Measurements from ENCODE around the gene TBC1D7. TPM values are rescaled to one million over a fixed set of nuclear protein-coding genes. Genes with fewer than 3 reads are reported as not detected.

TBC1D7 gene
- total and polyA plus RNA-seq, 10 of the 15 experiments (the other 5 are each of a cell fraction or from before 2014, with no cell fraction given), result 20.1 to 65.9 (median 31.3) TPM

DNA sequence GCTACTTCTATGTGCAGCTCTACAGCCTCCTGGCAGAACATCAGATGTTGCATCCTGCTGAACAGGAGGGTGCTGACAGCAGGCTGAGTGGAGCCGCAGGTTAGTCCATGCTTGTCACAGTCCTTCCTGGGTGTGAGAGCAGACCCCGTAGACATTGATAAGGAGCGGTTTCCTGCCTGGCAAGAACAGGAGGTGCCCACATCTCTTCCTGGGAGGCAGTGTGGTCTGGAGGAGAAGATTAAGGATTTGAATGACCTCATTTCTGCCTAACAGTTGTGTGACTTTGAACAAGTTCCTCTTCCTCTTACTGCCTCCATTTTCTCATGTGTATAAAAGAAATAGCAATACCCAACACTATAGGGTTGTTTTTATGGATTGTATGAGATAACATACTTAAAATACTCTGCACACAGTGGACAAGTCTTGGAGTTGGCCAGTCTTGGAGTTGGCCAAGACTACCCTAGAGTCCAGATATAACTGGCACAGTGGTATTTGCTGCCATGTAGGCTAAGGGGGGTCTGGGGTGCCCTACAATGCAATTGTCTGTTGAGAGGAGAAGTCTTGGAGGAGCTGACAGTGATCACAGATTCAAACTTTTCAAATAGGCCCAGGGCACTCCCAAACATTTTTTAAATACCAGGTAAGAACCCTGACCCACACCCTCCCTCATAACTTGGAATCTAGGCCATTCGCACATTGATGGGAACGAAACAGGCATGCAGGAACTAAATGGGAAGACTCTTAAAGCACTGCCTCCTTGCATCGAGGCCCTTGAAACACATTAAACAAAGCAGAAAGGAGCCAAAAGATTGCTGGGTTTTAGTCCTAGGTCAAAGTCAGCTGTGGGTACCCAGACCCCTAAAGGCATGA, 32.6 kb upstream of the TBC1D7 start:
- 90% methylated on average over 6 of the region's 6 CpGs for WGBS (ENCODE audit: insufficient coverage, insufficient replicate concordance, low lambda C conversion rate, missing lambda C conversion rate)
- ATAC-seq (no peak), DNase-seq (ENCODE audit: low read depth, low spot score) (no peak), FAIRE-seq (no peak)
- Histone ChIP-seq H3K9ac (ENCODE audit: control insufficient read depth, insufficient read depth, low read length) (no peak overlapping the region), H3K27me3 (replicated peaks in 1 of 2; ENCODE audit: control insufficient read depth in 2 of 2, insufficient read depth in 2 of 2, low read length in 1 of 2) (no peaks in the 10 kb centered on the region), H3K79me2 (ENCODE audit: control insufficient read depth, insufficient read depth, low read length) (no peaks in the 10 kb centered on the region), H3K4me2 (ENCODE audit: control insufficient read depth, insufficient read depth) (no peak overlapping the region), H3K4me1 (ENCODE audit: control insufficient read depth, insufficient read depth, low read length) (peaks cover 18% of the 10 kb centered on the region), H2AFZ (ENCODE audit: control insufficient read depth, low read depth, low read length) (no peak overlapping the region), H3K4me3 (no peak overlapping the region), H3K36me3 (ENCODE audit: control insufficient read depth in 2 of 2, insufficient read depth in 2 of 2, low read length in 1 of 2) (peaks cover 14 to 19% of the 10 kb centered on the region in 2 experiments), H4K20me1 (ENCODE audit: control insufficient read depth, insufficient read depth) (no peaks in the 10 kb centered on the region), H3K9me3 (replicated peaks; ENCODE audit: control insufficient read depth, insufficient read depth, low read length) (no peaks in the 10 kb centered on the region), H3K27ac (ENCODE audit: control insufficient read depth, insufficient read depth) (peak overlapping the region; percentile 23; the same call in 1 of the 2 replicates)
- ChIA-PET CTCF (interaction anchor here (1.0 to 1.9 kb wide), 5 partner anchors 12 to 214 kb away, joined by 3 to 7 read pairs (median 3); partner anchors contain the start of gene SIRT5), SMC1A (ENCODE audit: uncharacterized antibody, unreplicated experiment) (interaction anchor here (0.9 to 11.1 kb wide), 8 partner anchors 9 to 214 kb away, joined by 3 to 178 read pairs (median 4); no protein-coding TSS in a partner anchor), POLR2A (interaction anchor here (1.4 to 7.0 kb wide), 2 partner anchors 12 kb away, joined by 8 to 45 read pairs; no protein-coding TSS in a partner anchor), RAD21 (ENCODE audit: unreplicated experiment) (interaction anchor here (1.8 to 3.0 kb wide), 2 partner anchors 12 to 14 kb away, joined by 5 to 11 read pairs; no protein-coding TSS in a partner anchor)
- no TSS peak for BruUV-seq (replicated peaks)
- in situ Hi-C loops (cut with MboI), result no loop called here
- TF ChIP-seq MEF2A (IDR thresholded peaks at IDR 0.05; ENCODE audit: insufficient read depth, low read depth, low read length) (no peak), SIX5 (IDR thresholded peaks at IDR 0.05; ENCODE audit: low read depth, low read length, severe bottlenecking) (no peak), CHD4 (IDR thresholded peaks at IDR 0.05) (no peak), FOXK2 (IDR thresholded peaks at IDR 0.05) (no peak), RCOR1 (conservative IDR thresholded peaks at IDR 0.05; ENCODE audit: low read depth, low read length) (no peak), NR2C2 (IDR thresholded peaks at IDR 0.05; ENCODE audit: borderline replicate concordance, control insufficient read depth, insufficient read length, low read depth) (no peak), BCL11A (IDR thresholded peaks at IDR 0.05; ENCODE audit: low read depth, low read length) (no peak), MXI1 (IDR thresholded peaks at IDR 0.05; ENCODE audit: low read depth, low read length) (no peak), SPI1 (IDR thresholded peaks at IDR 0.05; ENCODE audit: borderline replicate concordance, insufficient read depth, low read depth, low read length) (no peak)
- TF ChIP-seq, protein P1, sequence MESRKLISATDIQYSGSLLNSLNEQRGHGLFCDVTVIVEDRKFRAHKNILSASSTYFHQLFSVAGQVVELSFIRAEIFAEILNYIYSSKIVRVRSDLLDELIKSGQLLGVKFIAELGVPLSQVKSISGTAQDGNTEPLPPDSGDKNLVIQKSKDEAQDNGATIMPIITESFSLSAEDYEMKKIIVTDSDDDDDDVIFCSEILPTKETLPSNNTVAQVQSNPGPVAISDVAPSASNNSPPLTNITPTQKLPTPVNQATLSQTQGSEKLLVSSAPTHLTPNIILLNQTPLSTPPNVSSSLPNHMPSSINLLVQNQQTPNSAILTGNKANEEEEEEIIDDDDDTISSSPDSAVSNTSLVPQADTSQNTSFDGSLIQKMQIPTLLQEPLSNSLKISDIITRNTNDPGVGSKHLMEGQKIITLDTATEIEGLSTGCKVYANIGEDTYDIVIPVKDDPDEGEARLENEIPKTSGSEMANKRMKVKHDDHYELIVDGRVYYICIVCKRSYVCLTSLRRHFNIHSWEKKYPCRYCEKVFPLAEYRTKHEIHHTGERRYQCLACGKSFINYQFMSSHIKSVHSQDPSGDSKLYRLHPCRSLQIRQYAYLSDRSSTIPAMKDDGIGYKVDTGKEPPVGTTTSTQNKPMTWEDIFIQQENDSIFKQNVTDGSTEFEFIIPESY (IDR thresholded peaks at IDR 0.05), result no peak
- intact Hi-C loops (cut with micrococcal nuclease; ENCODE audit: unreplicated experiment), result no loop called here

Data from GM12878 (cell line).